Peyer's patch (tissue), 4 donors: ENCODE results near the gene SMO.

Source experiments
- CTCF ChIP-seq, 6 experiments: fragments of 450-650 bp in 4 of 6; fragments of 200-600 bp in 2 of 6; sonication (generic) in 1 of 6; IDR thresholded peaks; one replicate each; pipeline ENCODE4 v1.5.1; 2017 to 2019; ENCODE audit warnings: antibody characterized with exemption in 6 of 6, mild to moderate bottlenecking in 3 of 6, moderate library complexity in 1 of 6
- POLR2A ChIP-seq, 2 donors: fragments of 450-650 bp; IDR thresholded peaks; one replicate each; pipeline ENCODE4 v1.5.1; 2017; ENCODE audit warnings: antibody characterized with exemption in 2 of 2, mild to moderate bottlenecking in 2 of 2, moderate library complexity in 2 of 2

- no peak for TF ChIP-seq CTCF (IDR thresholded peaks at IDR 0.05)
- no peak for TF ChIP-seq POLR2A (IDR thresholded peaks at IDR 0.05)
Measured at GRCh38 chr7:129256221-129256620, 67.8 kb downstream of the SMO start.
